Panc1 (cell line): ENCODE measurements around the gene PCCA. TPM values are rescaled to one million over a fixed set of nuclear protein-coding genes. Genes with fewer than 3 reads are reported as not detected.

Source experiments
- ATAC-seq: fragments of 200-7000 bp; cut with Tn5 transposase; 2 replicates; pipeline ENCODE4 v1.9.1; 2020; ENCODE audit warnings: mild to moderate bottlenecking, moderate library complexity
- BruUV-seq: library from RNA; stranded (reverse); fragments of 400-500 nt; replicated peaks from 2 replicates; lab custom pipeline; 2021; lab: Mats Ljungman, UMichigan
- CTCF ChIA-PET: fragments of 300-600 bp; sonication (Branson Sonifier 250); formaldehyde crosslinking; loops from one replicate; lab custom pipeline; 2022; ENCODE audit warnings: antibody characterized with exemption; lab: Charles Lee
- POLR2A ChIA-PET: fragments of 300-600 bp; sonication (Branson Sonifier 250); formaldehyde crosslinking; loops from one replicate; lab custom pipeline; 2022; ENCODE audit warnings: antibody characterized with exemption; lab: Charles Lee
- DNase-seq: peaks from one replicate; pipeline ENCODE4 v3.0.0-alpha.2; 2010; ENCODE audit warnings: low read depth, low spot score
- H3K27ac ChIP-seq: 2 replicates; pipeline ENCODE4 v1.5.1; 2011; ENCODE audit warnings: mild to moderate bottlenecking, low read length, inconsistent platforms
- H3K27me3 ChIP-seq: fragments of 200-500 bp; sonication (Bioruptor generic); 2 replicates; pipeline ENCODE4 v1.6.0; 2014; ENCODE audit warnings: low read length, inconsistent platforms; ENCODE audit not compliant: control insufficient read depth, insufficient read depth
- H3K36me3 ChIP-seq: fragments of 200-500 bp; sonication (Bioruptor generic); 2 replicates; pipeline ENCODE4 v1.5.1; 2014; ENCODE audit warnings: inconsistent platforms, mild to moderate bottlenecking, low read length, moderate library complexity; ENCODE audit not compliant: control insufficient read depth, insufficient read depth
- H3K4me1 ChIP-seq: 2 replicates; pipeline ENCODE4 v1.5.1; 2011; ENCODE audit warnings: inconsistent platforms, mild to moderate bottlenecking, low read length, moderate library complexity; ENCODE audit not compliant: control insufficient read depth, insufficient read depth
- H3K4me3 ChIP-seq, 2 experiments: 2 replicates each; pipeline ENCODE4 v1.5.1; 2011 to 2012; ENCODE audit warnings: low read depth in 2 of 2, low read length in 2 of 2, mild to moderate bottlenecking in 2 of 2, inconsistent platforms in 1 of 2, moderate library complexity in 1 of 2
- H3K9me3 ChIP-seq: fragments of 200-500 bp; sonication (Bioruptor generic); 2 replicates; pipeline ENCODE4 v1.5.1; 2014; ENCODE audit warnings: low read depth, mild to moderate bottlenecking, inconsistent platforms, low read length, moderate library complexity; ENCODE audit not compliant: control insufficient read depth, insufficient read depth
- CTCF ChIP-seq: fragments of 450-650 bp; IDR thresholded peaks from 2 replicates; pipeline ENCODE4 v1.5.1; 2017; ENCODE audit warnings: mild to moderate bottlenecking
- POLR2AphosphoS5 ChIP-seq: IDR thresholded peaks from 2 replicates; pipeline ENCODE4 v1.6.1; 2012; ENCODE audit warnings: mild to moderate bottlenecking, low read depth, low read length, moderate library complexity
- REST ChIP-seq, 2 experiments: IDR thresholded peaks; 2 replicates each; pipeline ENCODE4 v1.6.1; 2011 to 2012; ENCODE audit warnings: low read depth in 2 of 2, control low read depth in 1 of 2, low read length in 1 of 2, mild to moderate bottlenecking in 1 of 2, moderate library complexity in 1 of 2; ENCODE audit not compliant: insufficient read depth in 1 of 2
- SIN3A ChIP-seq: IDR thresholded peaks from 2 replicates; pipeline ENCODE4 v1.6.1; 2012; ENCODE audit warnings: low read depth, mild to moderate bottlenecking, low read length, moderate library complexity, borderline replicate concordance; ENCODE audit not compliant: insufficient read depth
- TCF7L2 ChIP-seq: IDR thresholded peaks from 2 replicates; pipeline ENCODE4 v1.6.1; 2011; ENCODE audit warnings: mild to moderate bottlenecking, low read depth, low read length, inconsistent platforms
- in situ Hi-C: cut with HindIII; loops from 2 replicates; pipeline ENCODE4 v1.10.0; 2016; ENCODE audit warnings: low sequenced_read_pairs, low pct_unique_long_range_greater_than_20kb
- intact Hi-C: fragments of 100-400 bp; cut with micrococcal nuclease; formaldehyde crosslinking; loops from one replicate; pipeline ENCODE4 v1.10.0; 2022; ENCODE audit not compliant: unreplicated experiment
- total RNA-seq: library from RNA; stranded (reverse); gene quantifications from one replicate; pipeline ENCODE4 v1.2.1, GENCODE V29; 2021; ENCODE audit not compliant: unreplicated experiment

The PCCA gene
- total RNA-seq, 1 experiment from 2014 or later, result 14.7 TPM

DNA sequence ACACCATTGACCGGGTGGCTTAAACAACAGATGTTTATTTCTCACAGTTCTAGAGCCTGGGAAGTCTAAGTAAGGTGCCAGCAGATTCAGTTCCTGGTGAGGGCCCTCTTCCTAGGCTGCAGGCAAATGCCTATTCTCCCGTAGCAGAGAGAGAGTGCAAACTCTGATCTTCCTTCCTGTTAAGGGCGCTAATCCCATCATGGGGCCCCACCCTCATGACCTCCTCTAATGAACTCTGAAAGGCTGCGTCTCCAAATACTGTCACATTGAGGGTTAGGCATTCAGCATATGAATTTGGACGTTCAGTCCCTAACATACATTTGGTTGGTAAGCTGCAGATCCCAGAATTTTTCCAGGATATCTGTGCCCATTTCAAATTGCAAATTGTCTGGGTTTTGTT, 370.9 kb downstream of the PCCA start:
- no peaks in the 10 kb centered on the region for H3K27me3 ChIP-seq
- POLR2A ChIA-PET, result no interaction called here
- TF ChIP-seq SIN3A, result no peak
- TF ChIP-seq TCF7L2, result no peak
- TF ChIP-seq POLR2AphosphoS5, result no peak
- TF ChIP-seq CTCF, result no peak
- no peak for TF ChIP-seq REST (IDR thresholded peaks at IDR 0.05; ENCODE audit: insufficient read depth in 1 of 2, low read depth in 2 of 2, low read length in 1 of 2)
- no peak overlapping the region for H3K27ac ChIP-seq
- no peak overlapping the region for H3K4me3 ChIP-seq
- intact Hi-C loops (no loop called here), in situ Hi-C loops (no loop called here)
- CTCF ChIA-PET, result no interaction called here
- ATAC-seq (no peak), DNase-seq (no peak)
- no peaks in the 10 kb centered on the region for H3K36me3 ChIP-seq
- no TSS peak for BruUV-seq
- H3K9me3 ChIP-seq, result no peaks in the 10 kb centered on the region
- H3K4me1 ChIP-seq, result peaks cover 3% of the 10 kb centered on the region; the same call in 1 of the 2 replicates

- H3K36me3 ChIP-seq, result no peaks in the 10 kb centered on the region
- in situ Hi-C loops (no loop called here), intact Hi-C loops (no loop called here)
- ATAC-seq (no peak), DNase-seq (no peak)
- POLR2A ChIA-PET, result no interaction called here
- CTCF ChIA-PET, result no interaction called here
- no peaks in the 10 kb centered on the region for H3K4me1 ChIP-seq
- H3K27ac ChIP-seq, result no peak overlapping the region
- H3K4me3 ChIP-seq, result no peak overlapping the region
- no TSS peak for BruUV-seq
- TF ChIP-seq POLR2AphosphoS5 (no peak), SIN3A (no peak), REST (IDR thresholded peaks at IDR 0.05; ENCODE audit: insufficient read depth in 1 of 2, low read depth in 2 of 2, low read length in 1 of 2) (no peak), TCF7L2 (no peak), CTCF (no peak)
- no peaks in the 10 kb centered on the region for H3K27me3 ChIP-seq
- H3K9me3 ChIP-seq, result no peaks in the 10 kb centered on the region
Observed at GRCh38 chr13:100460266-100460665, 371.4 kb downstream of the PCCA start.
